Measurements from ENCODE around the gene PPP2R2D. TPM values are rescaled to one million over a fixed set of nuclear protein-coding genes. Genes with fewer than 3 reads are reported as not detected.

Gene PPP2R2D
- total RNA-seq, 1 experiment from 2014 or later = 33.2 TPM

DNA sequence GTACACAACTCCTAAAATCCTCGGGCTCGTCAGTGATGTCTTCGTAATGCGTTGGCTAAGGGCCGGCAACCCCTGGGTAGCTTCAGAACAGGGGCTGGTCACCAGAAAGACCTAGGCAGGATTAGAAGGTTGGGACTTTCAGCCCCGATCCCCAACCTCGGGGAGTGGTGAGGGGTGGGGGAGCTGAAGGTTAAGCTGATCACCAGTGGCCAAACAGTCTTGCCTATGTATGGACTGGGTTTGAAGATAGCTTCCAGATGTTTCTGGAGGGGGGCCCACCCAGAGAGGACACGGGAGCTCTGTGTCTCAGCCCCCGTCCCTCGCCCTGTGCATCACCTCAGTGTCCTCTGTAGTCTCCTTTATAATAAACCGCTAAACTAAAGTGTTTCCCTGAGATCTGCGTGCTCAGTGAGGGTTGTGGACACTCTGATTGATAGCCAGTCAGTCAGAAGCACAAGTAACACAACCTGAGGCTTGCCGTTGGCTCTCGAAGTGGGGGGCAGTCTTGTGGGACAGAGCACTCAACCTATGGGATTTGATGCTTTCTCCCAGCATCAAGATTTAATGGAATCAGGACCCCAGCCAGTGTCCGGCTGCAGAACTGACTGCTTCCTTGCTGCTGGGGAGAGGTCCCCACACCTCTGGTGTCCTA, 10.0 kb downstream of the PPP2R2D start:
- no peak for ATAC-seq
- DNase-seq (ENCODE audit: low spot score) = no peak
- TF ChIP-seq, protein P1, sequence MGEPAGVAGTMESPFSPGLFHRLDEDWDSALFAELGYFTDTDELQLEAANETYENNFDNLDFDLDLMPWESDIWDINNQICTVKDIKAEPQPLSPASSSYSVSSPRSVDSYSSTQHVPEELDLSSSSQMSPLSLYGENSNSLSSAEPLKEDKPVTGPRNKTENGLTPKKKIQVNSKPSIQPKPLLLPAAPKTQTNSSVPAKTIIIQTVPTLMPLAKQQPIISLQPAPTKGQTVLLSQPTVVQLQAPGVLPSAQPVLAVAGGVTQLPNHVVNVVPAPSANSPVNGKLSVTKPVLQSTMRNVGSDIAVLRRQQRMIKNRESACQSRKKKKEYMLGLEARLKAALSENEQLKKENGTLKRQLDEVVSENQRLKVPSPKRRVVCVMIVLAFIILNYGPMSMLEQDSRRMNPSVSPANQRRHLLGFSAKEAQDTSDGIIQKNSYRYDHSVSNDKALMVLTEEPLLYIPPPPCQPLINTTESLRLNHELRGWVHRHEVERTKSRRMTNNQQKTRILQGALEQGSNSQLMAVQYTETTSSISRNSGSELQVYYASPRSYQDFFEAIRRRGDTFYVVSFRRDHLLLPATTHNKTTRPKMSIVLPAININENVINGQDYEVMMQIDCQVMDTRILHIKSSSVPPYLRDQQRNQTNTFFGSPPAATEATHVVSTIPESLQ (CRISPR knock-in tag; IDR thresholded peaks at IDR 0.05) = no peak
- TF ChIP-seq TEAD1 (CRISPR knock-in tag; IDR thresholded peaks at IDR 0.05) = no peak
- no peak for TF ChIP-seq ZNF671 (CRISPR knock-in tag; IDR thresholded peaks at IDR 0.05)
- no peak for TF ChIP-seq SP1 (CRISPR knock-in tag; conservative IDR thresholded peaks at IDR 0.05)
- no peak for TF ChIP-seq ZNF317 (CRISPR knock-in tag; IDR thresholded peaks at IDR 0.05; ENCODE audit: borderline replicate concordance, low read depth)
- TF ChIP-seq OVOL2 (CRISPR knock-in tag; IDR thresholded peaks at IDR 0.05; ENCODE audit: borderline replicate concordance) = no peak
- TF ChIP-seq ZNF396 (CRISPR knock-in tag; IDR thresholded peaks at IDR 0.05; ENCODE audit: borderline replicate concordance) = no peak
- TF ChIP-seq RORB (CRISPR knock-in tag; IDR thresholded peaks at IDR 0.05) = no peak
- ChIA-PET CTCF (interaction anchor here (1.4 to 1.7 kb wide), 2 partner anchors 10 to 11 kb away, joined by 4 to 7 read pairs; partner anchors contain the start of gene PPP2R2D), POLR2A (no interaction called here)
- Mint-ChIP-seq H3K36me3 (peaks cover 39% of the 10 kb centered on the region), H3K27me3 (ENCODE audit: low read depth) (no peaks in the 10 kb centered on the region), H3K9me3 (peaks cover 8% of the 10 kb centered on the region), H3K4me1 (peaks cover 32% of the 10 kb centered on the region), H3K4me3 (no peak overlapping the region), H3K27ac (no peak overlapping the region)

DNA sequence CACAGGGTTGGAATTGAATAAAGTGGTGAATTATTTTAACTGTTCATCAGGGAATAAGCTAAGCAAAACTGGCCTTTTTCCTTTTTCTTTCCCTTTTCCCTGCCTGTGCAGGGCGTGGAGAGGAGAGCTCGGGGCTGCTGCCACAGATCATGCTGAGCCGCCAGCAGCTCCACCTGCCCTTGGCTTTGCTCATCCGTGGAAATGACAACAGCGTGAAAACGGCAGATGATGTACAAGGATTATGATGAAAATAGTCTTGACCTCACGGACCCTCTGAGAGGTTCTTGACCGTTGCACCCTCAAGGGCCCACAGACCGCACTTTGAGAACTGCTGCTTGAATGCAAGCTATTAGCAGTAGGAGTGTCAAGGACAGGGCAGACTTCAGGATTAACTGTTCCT, 10.6 kb downstream of the PPP2R2D start:
- Mint-ChIP-seq H3K9me3 (peaks cover 8% of the 10 kb centered on the region), H3K4me1 (peaks cover 30% of the 10 kb centered on the region), H3K36me3 (peaks cover 33% of the 10 kb centered on the region), H3K27me3 (ENCODE audit: low read depth) (no peaks in the 10 kb centered on the region), H3K4me3 (no peak overlapping the region), H3K27ac (no peak overlapping the region)
- CTCF ChIA-PET = interaction anchor here (1.4 to 1.7 kb wide), 2 partner anchors 10 to 11 kb away, joined by 4 to 7 read pairs; partner anchors contain the start of gene PPP2R2D
- TF ChIP-seq, protein P2, sequence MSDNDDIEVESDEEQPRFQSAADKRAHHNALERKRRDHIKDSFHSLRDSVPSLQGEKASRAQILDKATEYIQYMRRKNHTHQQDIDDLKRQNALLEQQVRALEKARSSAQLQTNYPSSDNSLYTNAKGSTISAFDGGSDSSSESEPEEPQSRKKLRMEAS (CRISPR knock-in tag; IDR thresholded peaks at IDR 0.05) = no peak
- no peak for TF ChIP-seq RORB (CRISPR knock-in tag; IDR thresholded peaks at IDR 0.05)
- ATAC-seq (no peak), DNase-seq (ENCODE audit: low spot score) (no peak)
- POLR2A ChIA-PET = no interaction called here

DNA sequence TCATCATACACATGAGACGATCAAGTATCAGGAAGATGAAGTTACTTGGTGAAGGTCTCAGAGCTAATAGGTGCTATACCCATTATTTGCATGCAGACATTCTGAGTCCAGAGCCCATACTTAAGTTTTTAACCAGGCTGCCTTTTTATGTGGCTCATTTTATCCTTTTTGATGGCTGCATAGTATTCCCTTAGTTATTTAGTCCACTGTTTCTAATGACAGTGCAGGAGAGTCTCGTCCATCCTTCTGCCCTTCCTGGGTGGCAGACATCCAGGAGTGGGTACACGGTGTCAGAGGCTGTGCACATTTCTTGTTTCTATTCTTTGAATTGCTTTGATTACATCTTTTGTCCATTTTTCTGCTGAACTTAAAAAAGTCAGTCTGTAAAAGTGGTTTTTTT, 11.8 kb downstream of the PPP2R2D start:
- H3K4me3 Mint-ChIP-seq = no peak overlapping the region
- ChIA-PET POLR2A (no interaction called here), CTCF (no interaction called here)
- no peaks in the 10 kb centered on the region for H3K27me3 Mint-ChIP-seq (ENCODE audit: low read depth)
- peaks cover 30% of the 10 kb centered on the region for H3K4me1 Mint-ChIP-seq
- no peak for ATAC-seq
- peaks cover 31% of the 10 kb centered on the region for H3K36me3 Mint-ChIP-seq
- H3K27ac Mint-ChIP-seq = no peak overlapping the region
- DNase-seq (ENCODE audit: low spot score) = no peak
- peaks cover 8% of the 10 kb centered on the region for H3K9me3 Mint-ChIP-seq
- TF ChIP-seq, protein P3, sequence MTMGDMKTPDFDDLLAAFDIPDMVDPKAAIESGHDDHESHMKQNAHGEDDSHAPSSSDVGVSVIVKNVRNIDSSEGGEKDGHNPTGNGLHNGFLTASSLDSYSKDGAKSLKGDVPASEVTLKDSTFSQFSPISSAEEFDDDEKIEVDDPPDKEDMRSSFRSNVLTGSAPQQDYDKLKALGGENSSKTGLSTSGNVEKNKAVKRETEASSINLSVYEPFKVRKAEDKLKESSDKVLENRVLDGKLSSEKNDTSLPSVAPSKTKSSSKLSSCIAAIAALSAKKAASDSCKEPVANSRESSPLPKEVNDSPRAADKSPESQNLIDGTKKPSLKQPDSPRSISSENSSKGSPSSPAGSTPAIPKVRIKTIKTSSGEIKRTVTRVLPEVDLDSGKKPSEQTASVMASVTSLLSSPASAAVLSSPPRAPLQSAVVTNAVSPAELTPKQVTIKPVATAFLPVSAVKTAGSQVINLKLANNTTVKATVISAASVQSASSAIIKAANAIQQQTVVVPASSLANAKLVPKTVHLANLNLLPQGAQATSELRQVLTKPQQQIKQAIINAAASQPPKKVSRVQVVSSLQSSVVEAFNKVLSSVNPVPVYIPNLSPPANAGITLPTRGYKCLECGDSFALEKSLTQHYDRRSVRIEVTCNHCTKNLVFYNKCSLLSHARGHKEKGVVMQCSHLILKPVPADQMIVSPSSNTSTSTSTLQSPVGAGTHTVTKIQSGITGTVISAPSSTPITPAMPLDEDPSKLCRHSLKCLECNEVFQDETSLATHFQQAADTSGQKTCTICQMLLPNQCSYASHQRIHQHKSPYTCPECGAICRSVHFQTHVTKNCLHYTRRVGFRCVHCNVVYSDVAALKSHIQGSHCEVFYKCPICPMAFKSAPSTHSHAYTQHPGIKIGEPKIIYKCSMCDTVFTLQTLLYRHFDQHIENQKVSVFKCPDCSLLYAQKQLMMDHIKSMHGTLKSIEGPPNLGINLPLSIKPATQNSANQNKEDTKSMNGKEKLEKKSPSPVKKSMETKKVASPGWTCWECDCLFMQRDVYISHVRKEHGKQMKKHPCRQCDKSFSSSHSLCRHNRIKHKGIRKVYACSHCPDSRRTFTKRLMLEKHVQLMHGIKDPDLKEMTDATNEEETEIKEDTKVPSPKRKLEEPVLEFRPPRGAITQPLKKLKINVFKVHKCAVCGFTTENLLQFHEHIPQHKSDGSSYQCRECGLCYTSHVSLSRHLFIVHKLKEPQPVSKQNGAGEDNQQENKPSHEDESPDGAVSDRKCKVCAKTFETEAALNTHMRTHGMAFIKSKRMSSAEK (CRISPR knock-in tag; IDR thresholded peaks at IDR 0.05; ENCODE audit: borderline replicate concordance) = no peak
- TF ChIP-seq, protein P4, sequence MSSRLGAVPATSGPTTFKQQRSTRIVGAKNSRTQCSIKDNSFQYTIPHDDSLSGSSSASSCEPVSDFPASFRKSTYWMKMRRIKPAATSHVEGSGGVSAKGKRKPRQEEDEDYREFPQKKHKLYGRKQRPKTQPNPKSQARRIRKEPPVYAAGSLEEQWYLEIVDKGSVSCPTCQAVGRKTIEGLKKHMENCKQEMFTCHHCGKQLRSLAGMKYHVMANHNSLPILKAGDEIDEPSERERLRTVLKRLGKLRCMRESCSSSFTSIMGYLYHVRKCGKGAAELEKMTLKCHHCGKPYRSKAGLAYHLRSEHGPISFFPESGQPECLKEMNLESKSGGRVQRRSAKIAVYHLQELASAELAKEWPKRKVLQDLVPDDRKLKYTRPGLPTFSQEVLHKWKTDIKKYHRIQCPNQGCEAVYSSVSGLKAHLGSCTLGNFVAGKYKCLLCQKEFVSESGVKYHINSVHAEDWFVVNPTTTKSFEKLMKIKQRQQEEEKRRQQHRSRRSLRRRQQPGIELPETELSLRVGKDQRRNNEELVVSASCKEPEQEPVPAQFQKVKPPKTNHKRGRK (CRISPR knock-in tag; IDR thresholded peaks at IDR 0.05; ENCODE audit: borderline replicate concordance) = no peak

All from WTC11 (cell line).